Kidney (tissue), 14 donors: ENCODE measurements around the gene MIGA2. TPM values are rescaled to one million over a fixed set of nuclear protein-coding genes. Genes with fewer than 3 reads are reported as not detected.
A peak's percentile ranks its signal among the peaks of the same experiment; 100 is the strongest.

Source experiments
- DNase-seq, 5 donors: peaks; one replicate each; pipeline ENCODE4 v3.0.0-alpha.2; 2013 to 2020
- FAIRE-seq: peaks from 2 replicates; lab custom pipeline; 2012; peaks lifted over from hg19 to GRCh38; lab: Jason Lieb, UNC
- H3K27ac ChIP-seq, 2 donors: one replicate each; pipeline ENCODE4 v1.7.0; 2013; ENCODE audit warnings: low read depth in 2 of 2, low read length in 2 of 2, inconsistent platforms in 1 of 2
- H3K27me3 ChIP-seq: one replicate; pipeline ENCODE4 v1.7.1; 2013; ENCODE audit warnings: low read length, inconsistent platforms; ENCODE audit not compliant: control insufficient read depth, insufficient read depth
- H3K36me3 ChIP-seq, 3 donors: one replicate each; pipeline versions ENCODE4 v1.7.0 to v1.7.1; 2013; ENCODE audit warnings: low read length in 3 of 3, control low read depth in 1 of 3, inconsistent platforms in 1 of 3; ENCODE audit not compliant: insufficient read depth in 3 of 3, control insufficient read depth in 2 of 3
- H3K4me1 ChIP-seq, 3 donors: one replicate each; pipeline versions ENCODE4 v1.7.0 to v1.7.1; 2013; ENCODE audit warnings: low read length in 3 of 3, inconsistent platforms in 1 of 3, low read depth in 1 of 3; ENCODE audit not compliant: control insufficient read depth in 2 of 3, insufficient read depth in 2 of 3
- H3K4me3 ChIP-seq, 3 donors: one replicate each; pipeline versions ENCODE4 v1.7.0 to v1.8.1; 2013; ENCODE audit warnings: low read length in 3 of 3, control low read depth in 1 of 3, inconsistent platforms in 1 of 3
- H3K9ac ChIP-seq, 3 donors: one replicate each; pipeline versions ENCODE4 v1.7.0 to v1.7.1; 2013; ENCODE audit warnings: low read length in 3 of 3, control low read depth in 1 of 3, inconsistent platforms in 1 of 3
- H3K9me3 ChIP-seq, 3 donors: one replicate each; pipeline versions ENCODE4 v1.7.0 to v1.7.1; 2013; ENCODE audit warnings: low read length in 3 of 3, control low read depth in 1 of 3, inconsistent platforms in 1 of 3; ENCODE audit not compliant: control insufficient read depth in 2 of 3, insufficient read depth in 1 of 3
- CTCF ChIP-seq: IDR thresholded peaks from 3 replicates; pipeline ENCODE4 v1.5.1; 2012; ENCODE audit warnings: mild to moderate bottlenecking, moderate library complexity, borderline replicate concordance; ENCODE audit not compliant: insufficient read depth; ENCODE audit errors: extremely low read depth
- intact Hi-C: fragments of 100-400 bp; cut with DNase I; formaldehyde crosslinking; loops from one replicate; pipeline ENCODE4 v1.11.1; 2022
- polyA plus RNA-seq: library from polyadenylated mRNA; stranded (reverse); fragments of 350-450 nt; fragmentation: Illumina TruSeq; extraction: RNeasy Lipid Tissue Mini Kit (QIAGEN cat#74804); gene quantifications from one replicate; pipeline ENCODE4 v1.2.3, GENCODE V29; 2014; ENCODE audit warnings: low read depth, low replicate concordance; ENCODE audit not compliant: insufficient read depth
- total RNA-seq: library from RNA; stranded (reverse); fragmentation: NEBNext Ultra II Directional; extraction: Animal tissue kit (Norgen Biotek cat#: 25700); gene quantifications from one replicate; pipeline ENCODE4 v1.2.1, GENCODE V29; 2021
- donor health status: control.
- donor health status: control.
- donor health status: control.
- donor health status: control.
- donor health status: control.
- donor health status: DM: yes; HTN: yes; CAD: no.
- donor health status: Normal renal cell carcinoma (clear cell type).

MIGA2 gene
- total and polyA plus RNA-seq, 2 donors from 2014 or later, result 26.1 to 29.9 TPM

- Histone ChIP-seq H3K36me3 (peaks cover 0 to 23% (median 2%) of the 10 kb centered on the region in 3 donors), H3K9ac (no peak overlapping the region), H3K27me3 (no peaks in the 10 kb centered on the region), H3K4me3 (no peak overlapping the region), H3K9me3 (no peaks in the 10 kb centered on the region), H3K27ac (no peak overlapping the region), H3K4me1 (no peaks in the 10 kb centered on the region)
- FAIRE-seq (no peak), DNase-seq (peak in 3 of 5 donors; percentile 26 to 71 (median 40))
- TF ChIP-seq CTCF, result no peak
- intact Hi-C loops, result no loop called here
Observed at GRCh38 chr9:129011761-129012181, 24.7 kb upstream of the MIGA2 start.

- DNase-seq (peak in 1 of 5 donors; percentile 68), FAIRE-seq (no peak)
- H3K27ac ChIP-seq, result no peak overlapping the region
- H3K4me3 ChIP-seq, result no peak overlapping the region
- H3K4me1 ChIP-seq, result no peaks in the 10 kb centered on the region
- H3K9me3 ChIP-seq, result no peaks in the 10 kb centered on the region
- H3K27me3 ChIP-seq, result no peaks in the 10 kb centered on the region
- no peak overlapping the region for H3K9ac ChIP-seq
- peaks cover 0 to 23% (median 2%) of the 10 kb centered on the region in 3 donors for H3K36me3 ChIP-seq
- TF ChIP-seq CTCF, result no peak
- intact Hi-C loops, result no loop called here
Observed at GRCh38 chr9:129012343-129012742, 24.1 kb upstream of the MIGA2 start.

- no peak overlapping the region for H3K27ac ChIP-seq
- FAIRE-seq (no peak), DNase-seq (no peak)
- TF ChIP-seq CTCF, result no peak
- H3K9me3 ChIP-seq, result no peaks in the 10 kb centered on the region
- no peaks in the 10 kb centered on the region for H3K4me1 ChIP-seq
- no peak overlapping the region for H3K4me3 ChIP-seq
- intact Hi-C loops, result no loop called here
- H3K27me3 ChIP-seq, result no peaks in the 10 kb centered on the region
- no peak overlapping the region for H3K9ac ChIP-seq
- H3K36me3 ChIP-seq, result peaks cover 0 to 23% (median 2%) of the 10 kb centered on the region in 3 donors
Observed at GRCh38 chr9:129012893-129013448, 23.5 kb upstream of the MIGA2 start.

GRCh38 chr9:129013674-129014073 lies 22.8 kb upstream of the MIGA2 start:
- Histone ChIP-seq H3K9me3 (no peaks in the 10 kb centered on the region), H3K4me1 (no peaks in the 10 kb centered on the region), H3K27ac (no peak overlapping the region), H3K27me3 (no peaks in the 10 kb centered on the region), H3K9ac (no peak overlapping the region), H3K4me3 (no peak overlapping the region), H3K36me3 (peaks cover 0 to 23% (median 2%) of the 10 kb centered on the region in 3 donors)
- intact Hi-C loops, result no loop called here
- no peak for TF ChIP-seq CTCF
- DNase-seq, result no peak
- FAIRE-seq, result no peak
